Caco-2 (cell line): ENCODE results near the gene SMG9. TPM values are rescaled to one million over a fixed set of nuclear protein-coding genes. Genes with fewer than 3 reads are reported as not detected.
A peak's percentile ranks its signal among the peaks of the same experiment; 100 is the strongest.

Experiments
- BruUV-seq: library from RNA; stranded (reverse); fragments of 400-500 nt; replicated peaks from 2 replicates; lab custom pipeline; 2021; lab: Mats Ljungman, UMichigan
- CTCF ChIA-PET: fragments of 300-600 bp; sonication (Branson Sonifier 250); formaldehyde crosslinking; loops from one replicate; lab custom pipeline; 2022; ENCODE audit warnings: antibody characterized with exemption; lab: Charles Lee
- POLR2A ChIA-PET: fragments of 300-600 bp; sonication (Branson Sonifier 250); formaldehyde crosslinking; loops from one replicate; lab custom pipeline; 2022; ENCODE audit warnings: antibody characterized with exemption; lab: Charles Lee
- DNase-seq, 2 experiments: peaks; one replicate each; pipeline versions ENCODE4 v3.0.0 to v3.0.0-alpha.2; 2020 to 2022
- H3K27me3 ChIP-seq: replicated peaks from 2 replicates; pipeline ENCODE4 v1.6.0; 2011; ENCODE audit warnings: low read length; ENCODE audit not compliant: control insufficient read depth, insufficient read depth
- H3K36me3 ChIP-seq: 2 replicates; pipeline ENCODE4 v1.5.1; 2011; ENCODE audit warnings: low read length; ENCODE audit not compliant: control insufficient read depth, insufficient read depth
- H3K4me1 ChIP-seq: fragments of 250-450 bp; sonication (Bioruptor Pico); 2 replicates; pipeline ENCODE4 v1.5.1; 2020; ENCODE audit warnings: mild to moderate bottlenecking
- H3K4me3 ChIP-seq: 2 replicates; pipeline ENCODE4 v1.5.1; 2011; ENCODE audit warnings: low read depth, mild to moderate bottlenecking, control low read depth, low read length
- H3K9me3 ChIP-seq: fragments of 250-450 bp; sonication (Bioruptor Pico); 2 replicates; pipeline ENCODE4 v1.5.1; 2020; ENCODE audit warnings: mild to moderate bottlenecking, moderate library complexity
- H3K27ac Mint-ChIP-seq: one replicate; pipeline ENCODE4 v1.8.0; 2022; ENCODE audit warnings: mixed read lengths; ENCODE audit not compliant: unreplicated experiment
- H3K27me3 Mint-ChIP-seq: one replicate; pipeline ENCODE4 v1.8.0; 2022; ENCODE audit warnings: mixed read lengths; ENCODE audit not compliant: insufficient read depth, unreplicated experiment
- H3K36me3 Mint-ChIP-seq: one replicate; pipeline ENCODE4 v1.8.0; 2022; ENCODE audit warnings: mild to moderate bottlenecking, mixed read lengths; ENCODE audit not compliant: insufficient read depth, unreplicated experiment
- H3K4me1 Mint-ChIP-seq: one replicate; pipeline ENCODE4 v1.8.0; 2022; ENCODE audit warnings: low read depth, mixed read lengths; ENCODE audit not compliant: unreplicated experiment
- H3K4me3 Mint-ChIP-seq: one replicate; pipeline ENCODE4 v1.8.0; 2022; ENCODE audit warnings: mild to moderate bottlenecking, moderate library complexity, mixed read lengths; ENCODE audit not compliant: unreplicated experiment
- H3K9me3 Mint-ChIP-seq: one replicate; pipeline ENCODE4 v1.8.0; 2022; ENCODE audit warnings: mixed read lengths; ENCODE audit not compliant: unreplicated experiment
- CTCF ChIP-seq, 2 experiments: fragments of 200-600 bp in 1 of 2; IDR thresholded peaks; 1 replicate in 1 of 2; 2 replicates in 1 of 2; pipeline versions ENCODE4 v1.5.1 to v1.8.0; 2011 to 2022; ENCODE audit warnings: antibody characterized with exemption in 1 of 2, control low read depth in 1 of 2, inconsistent platforms in 1 of 2, low read depth in 1 of 2, low read length in 1 of 2, mild to moderate bottlenecking in 1 of 2, moderate library complexity in 1 of 2; ENCODE audit not compliant: insufficient read depth in 1 of 2, severe bottlenecking in 1 of 2, unreplicated experiment in 1 of 2
- intact Hi-C: fragments of 100-400 bp; cut with micrococcal nuclease; formaldehyde crosslinking; loops from one replicate; pipeline ENCODE4 v1.10.0; 2022; ENCODE audit not compliant: unreplicated experiment
- total RNA-seq: library from RNA; stranded (reverse); gene quantifications from 2 replicates; pipeline ENCODE4 v1.2.3, GENCODE V29; 2022

The SMG9 gene
- total RNA-seq, 1 experiment from 2014 or later: 87.6 TPM

- Histone ChIP-seq H3K4me1 (no peaks in the 10 kb centered on the region), H3K4me3 (no peak overlapping the region), H3K27me3 (no peaks in the 10 kb centered on the region), H3K36me3 (no peaks in the 10 kb centered on the region; the same call in 1 of the 2 replicates), H3K9me3 (no peaks in the 10 kb centered on the region)
- no peak for TF ChIP-seq CTCF (IDR thresholded peaks at IDR 0.05; ENCODE audit: insufficient read depth in 1 of 2, low read depth in 1 of 2, low read length in 1 of 2, severe bottlenecking in 1 of 2, unreplicated experiment in 1 of 2)
- no peak for DNase-seq
- BruUV-seq: no TSS peak
- Mint-ChIP-seq H3K27me3 (no peaks in the 10 kb centered on the region), H3K36me3 (peaks cover 12% of the 10 kb centered on the region), H3K9me3 (no peaks in the 10 kb centered on the region), H3K4me3 (no peak overlapping the region), H3K4me1 (no peaks in the 10 kb centered on the region), H3K27ac (no peak overlapping the region)
- intact Hi-C loops: loop anchor here (5.0 kb wide), 1 partner anchor 58 kb away; no protein-coding TSS in a partner anchor
- ChIA-PET CTCF (interaction anchor here (1.2 kb wide), 1 partner anchor 43 kb away, joined by 3 read pairs; no protein-coding TSS in a partner anchor), POLR2A (no interaction called here)
Measured at GRCh38 chr19:43725468-43725867, 29.3 kb downstream of the SMG9 start.

GRCh38 chr19:43724896-43725295, 29.9 kb downstream of the SMG9 start:
- no peaks in the 10 kb centered on the region; the same call in 1 of the 2 replicates for H3K36me3 ChIP-seq
- no peaks in the 10 kb centered on the region for H3K27me3 ChIP-seq
- Mint-ChIP-seq H3K36me3 (peaks cover 8% of the 10 kb centered on the region), H3K4me1 (no peaks in the 10 kb centered on the region), H3K4me3 (no peak overlapping the region), H3K27ac (no peak overlapping the region), H3K9me3 (no peaks in the 10 kb centered on the region), H3K27me3 (no peaks in the 10 kb centered on the region)
- ChIA-PET POLR2A (interaction anchor here (0.6 kb wide), 1 partner anchor 149 kb away, joined by 3 read pairs; the partner anchor contains the start of gene PINLYP), CTCF (interaction anchor here (0.6 kb wide), 1 partner anchor 164 kb away, joined by 3 read pairs; no protein-coding TSS in a partner anchor)
- no peaks in the 10 kb centered on the region for H3K4me1 ChIP-seq
- BruUV-seq: no TSS peak
- H3K4me3 ChIP-seq: no peak overlapping the region
- DNase-seq: no peak
- intact Hi-C loops: loop anchor here (5.0 kb wide), 1 partner anchor 58 kb away; no protein-coding TSS in a partner anchor
- no peaks in the 10 kb centered on the region for H3K9me3 ChIP-seq
- TF ChIP-seq CTCF (IDR thresholded peaks at IDR 0.05; ENCODE audit: insufficient read depth in 1 of 2, low read depth in 1 of 2, low read length in 1 of 2, severe bottlenecking in 1 of 2, unreplicated experiment in 1 of 2): no peak

- Mint-ChIP-seq H3K9me3 (no peaks in the 10 kb centered on the region), H3K27me3 (no peaks in the 10 kb centered on the region), H3K27ac (no peak overlapping the region), H3K4me1 (no peaks in the 10 kb centered on the region), H3K36me3 (no peaks in the 10 kb centered on the region), H3K4me3 (no peak overlapping the region)
- DNase-seq: no peak
- CTCF ChIA-PET: interaction anchor here (1.4 kb wide), 1 partner anchor 55 kb away, joined by 5 read pairs; no protein-coding TSS in a partner anchor
- Histone ChIP-seq H3K9me3 (no peaks in the 10 kb centered on the region), H3K4me1 (no peaks in the 10 kb centered on the region), H3K27me3 (no peaks in the 10 kb centered on the region), H3K36me3 (no peaks in the 10 kb centered on the region), H3K4me3 (no peak overlapping the region)
- peak in 1 of 2 experiments; percentile 9 for TF ChIP-seq CTCF (IDR thresholded peaks at IDR 0.05; ENCODE audit: insufficient read depth in 1 of 2, low read depth in 1 of 2, low read length in 1 of 2, severe bottlenecking in 1 of 2, unreplicated experiment in 1 of 2)
- POLR2A ChIA-PET: no interaction called here
- no TSS peak for BruUV-seq
- intact Hi-C loops: no loop called here
Measured at GRCh38 chr19:43723588-43723987, 31.2 kb downstream of the SMG9 start.
